ENCODE measurements around the gene RPL27. TPM values are rescaled to one million over a fixed set of nuclear protein-coding genes. Genes with fewer than 3 reads are reported as not detected.

Gene RPL27
- total RNA-seq, 2 donors from 2014 or later, result 406 to 507 TPM

DNA sequence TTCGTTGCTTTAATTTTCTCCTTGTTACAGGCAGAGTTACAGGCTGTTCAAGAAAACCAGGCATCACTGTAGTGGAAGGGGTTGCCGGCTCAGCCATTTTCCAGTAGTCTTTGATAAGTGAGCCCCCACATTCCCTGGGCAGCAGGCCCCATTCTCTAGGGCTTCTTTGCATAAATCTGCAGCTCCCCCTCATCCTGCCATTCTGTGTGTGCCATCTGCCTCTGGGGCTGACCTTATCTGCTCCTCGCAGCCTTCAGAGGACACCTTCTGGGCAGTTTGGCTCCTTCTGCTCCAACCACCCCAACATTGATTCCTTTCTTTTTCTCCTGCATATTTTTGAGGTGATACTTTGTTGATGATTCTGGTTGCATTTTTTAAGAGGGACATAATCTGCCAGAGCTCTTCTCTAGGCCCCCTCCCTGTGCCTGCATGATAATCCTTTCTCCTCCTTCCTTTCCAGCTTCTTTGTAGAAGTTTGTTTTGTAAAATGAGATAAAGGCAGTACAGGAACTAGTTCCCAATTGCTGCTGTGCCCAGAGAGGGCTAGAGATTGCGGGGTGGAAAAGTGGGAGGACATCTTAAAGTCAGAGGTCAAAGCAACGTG lies 43.9 kb downstream of the RPL27 start:
- no peaks in the 10 kb centered on the region for H3K4me1 ChIP-seq
- H3K36me3 ChIP-seq (replicated peaks in 1 of 2; ENCODE audit: insufficient read depth in 1 of 2, low read depth in 2 of 2), result no peaks in the 10 kb centered on the region
- no peak overlapping the region for H3K4me3 ChIP-seq
- ATAC-seq (no peak), DNase-seq (no peak)
- no peaks in the 10 kb centered on the region for H3K27me3 ChIP-seq
- H3K27ac ChIP-seq, result no peak overlapping the region
- intact Hi-C loops (cut with DNase I), result no loop called here
- WGBS, 2 donors, result 83 to 86% methylated on average over 5 of the region's 5 CpGs
- no peaks in the 10 kb centered on the region for H3K9me3 ChIP-seq
- TF ChIP-seq, protein P1, sequence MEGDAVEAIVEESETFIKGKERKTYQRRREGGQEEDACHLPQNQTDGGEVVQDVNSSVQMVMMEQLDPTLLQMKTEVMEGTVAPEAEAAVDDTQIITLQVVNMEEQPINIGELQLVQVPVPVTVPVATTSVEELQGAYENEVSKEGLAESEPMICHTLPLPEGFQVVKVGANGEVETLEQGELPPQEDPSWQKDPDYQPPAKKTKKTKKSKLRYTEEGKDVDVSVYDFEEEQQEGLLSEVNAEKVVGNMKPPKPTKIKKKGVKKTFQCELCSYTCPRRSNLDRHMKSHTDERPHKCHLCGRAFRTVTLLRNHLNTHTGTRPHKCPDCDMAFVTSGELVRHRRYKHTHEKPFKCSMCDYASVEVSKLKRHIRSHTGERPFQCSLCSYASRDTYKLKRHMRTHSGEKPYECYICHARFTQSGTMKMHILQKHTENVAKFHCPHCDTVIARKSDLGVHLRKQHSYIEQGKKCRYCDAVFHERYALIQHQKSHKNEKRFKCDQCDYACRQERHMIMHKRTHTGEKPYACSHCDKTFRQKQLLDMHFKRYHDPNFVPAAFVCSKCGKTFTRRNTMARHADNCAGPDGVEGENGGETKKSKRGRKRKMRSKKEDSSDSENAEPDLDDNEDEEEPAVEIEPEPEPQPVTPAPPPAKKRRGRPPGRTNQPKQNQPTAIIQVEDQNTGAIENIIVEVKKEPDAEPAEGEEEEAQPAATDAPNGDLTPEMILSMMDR (IDR thresholded peaks at IDR 0.05), result no peak
- no peak for TF ChIP-seq POLR2A (IDR thresholded peaks at IDR 0.05)

DNA sequence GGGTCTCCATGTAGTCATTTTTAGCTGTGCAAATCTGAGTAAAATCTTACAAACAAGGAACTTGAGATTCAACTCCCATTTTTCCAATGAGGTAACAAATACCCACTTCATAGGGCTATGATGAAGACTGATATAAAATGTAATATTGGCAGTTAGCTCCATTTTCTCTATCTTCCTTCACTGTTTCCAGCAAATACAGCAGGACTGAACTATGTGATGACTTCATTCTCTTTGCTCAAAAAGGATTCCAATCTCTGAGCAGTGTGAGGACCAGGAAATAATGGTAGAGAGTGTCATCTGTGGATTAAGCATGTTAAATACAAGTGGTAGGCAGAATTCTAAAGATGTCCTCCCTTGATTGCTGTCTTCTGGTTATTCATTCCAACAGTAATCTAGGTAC lies 45.1 kb downstream of the RPL27 start:
- intact Hi-C loops (cut with DNase I), result no loop called here
- no peaks in the 10 kb centered on the region for H3K36me3 ChIP-seq (replicated peaks in 1 of 2; ENCODE audit: insufficient read depth in 1 of 2, low read depth in 2 of 2)
- ATAC-seq, result no peak
- no peaks in the 10 kb centered on the region for H3K4me1 ChIP-seq
- TF ChIP-seq POLR2A (IDR thresholded peaks at IDR 0.05), result no peak
- TF ChIP-seq, protein P1 (IDR thresholded peaks at IDR 0.05), result no peak
- H3K27me3 ChIP-seq, result no peaks in the 10 kb centered on the region
- no peak overlapping the region for H3K4me3 ChIP-seq
- no peak for DNase-seq
- no peaks in the 10 kb centered on the region for H3K9me3 ChIP-seq
- no peak overlapping the region for H3K27ac ChIP-seq

DNA sequence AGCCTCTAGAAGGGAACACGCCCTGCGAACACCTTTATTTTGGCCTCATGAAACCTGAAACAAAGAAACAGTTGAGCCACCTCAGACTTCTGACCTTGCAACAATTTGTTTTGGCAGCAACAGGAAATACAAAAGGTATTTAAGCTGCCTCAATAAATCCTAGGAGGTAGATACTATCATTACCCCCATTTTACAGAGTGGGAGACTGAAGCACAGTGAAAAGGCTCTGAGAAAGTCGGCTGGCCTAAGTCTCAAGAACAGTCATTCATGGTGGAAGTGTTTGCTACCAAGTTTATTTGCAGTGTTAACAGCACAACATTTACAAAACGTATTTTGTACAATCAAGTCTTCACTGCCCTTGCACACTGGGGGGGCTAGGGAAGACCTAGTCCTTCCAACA lies 45.8 kb downstream of the RPL27 start:
- intact Hi-C loops (cut with DNase I), result no loop called here

DNA sequence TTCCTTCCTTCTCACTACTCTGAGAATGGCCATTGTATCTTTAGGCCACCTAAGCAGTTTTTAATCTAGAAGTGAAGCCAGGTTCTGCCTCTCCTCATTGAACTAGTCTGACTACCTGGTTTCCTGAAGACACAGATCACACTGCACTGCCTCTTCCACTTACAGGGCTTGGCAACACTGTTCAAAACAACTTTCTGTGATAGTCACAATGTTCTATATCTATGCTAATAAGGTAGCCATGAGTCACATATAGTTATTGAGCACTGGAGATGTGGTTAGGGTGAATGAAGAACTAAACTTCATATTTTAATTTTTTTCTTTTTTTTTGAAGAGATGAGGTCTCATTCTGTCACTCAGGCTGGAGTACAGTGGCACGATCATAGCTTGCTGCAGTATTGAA lies 53.8 kb downstream of the RPL27 start:
- no peak for ATAC-seq
- Histone ChIP-seq H3K9me3 (no peaks in the 10 kb centered on the region), H3K4me1 (no peaks in the 10 kb centered on the region), H3K27ac (no peak overlapping the region), H3K36me3 (replicated peaks in 1 of 2; ENCODE audit: insufficient read depth in 1 of 2, low read depth in 2 of 2) (no peaks in the 10 kb centered on the region), H3K4me3 (no peak overlapping the region), H3K27me3 (no peaks in the 10 kb centered on the region)
- intact Hi-C loops (cut with DNase I), result no loop called here
- no peak for DNase-seq
- 94 to 100% methylated on average over 1 of the region's 1 CpG for WGBS, 2 donors
- no peak for TF ChIP-seq POLR2A (IDR thresholded peaks at IDR 0.05)
- TF ChIP-seq, protein P1 (IDR thresholded peaks at IDR 0.05), result no peak

More for the DNA sequence above, 45.8 kb downstream of the RPL27 start:
- no peak overlapping the region for H3K27ac ChIP-seq
- no peak overlapping the region for H3K4me3 ChIP-seq
- ATAC-seq, result no peak
- no peaks in the 10 kb centered on the region for H3K36me3 ChIP-seq (replicated peaks in 1 of 2; ENCODE audit: insufficient read depth in 1 of 2, low read depth in 2 of 2)
- no peaks in the 10 kb centered on the region for H3K4me1 ChIP-seq
- TF ChIP-seq, protein P1 (IDR thresholded peaks at IDR 0.05), result no peak
- no peak for TF ChIP-seq POLR2A (IDR thresholded peaks at IDR 0.05)
- H3K9me3 ChIP-seq, result no peaks in the 10 kb centered on the region
- no peak for DNase-seq
- H3K27me3 ChIP-seq, result no peaks in the 10 kb centered on the region
- WGBS, 2 donors, result 83 to 88% methylated on average over 4 of the region's 4 CpGs

Small RNAs within 50 kb of the gene (small RNA-seq; reads per million reads assigned to genes)
- gene AARSD1, result not detected

Other genes starting within 250 kb of the RPL27 start
- 1 to 10 TPM; 3.1 to 7.6 TPM for gene RAMP2, start 237.2 kb upstream of the RPL27 start, total RNA-seq
- 10 to 100 TPM; 17.8 to 23.9 TPM for gene VPS25, start 225.0 kb upstream of the RPL27 start, total RNA-seq
- gene WNK4, start 217.8 kb upstream of the RPL27 start, total RNA-seq, result under 1 TPM in 1 of 2 donors, not detected in 1; 0.26 TPM
- gene COA3, start 199.7 kb upstream of the RPL27 start, total RNA-seq, result 10 to 100 TPM; 69.2 to 72.4 TPM
- gene CNTD1, start 199.6 kb upstream of the RPL27 start, total RNA-seq, result not detected
- gene BECN1, start 174.1 kb upstream of the RPL27 start, total RNA-seq, result 10 to 100 TPM; 50.4 to 65.1 TPM
- gene PSME3, start 165.0 kb upstream of the RPL27 start, total RNA-seq, result 10 to 100 TPM; 41.2 to 51.6 TPM
- gene AOC2, start 153.8 kb upstream of the RPL27 start, total RNA-seq, result 1 to 10 TPM; 1.0 to 3.0 TPM
- gene AOC3, start 147.2 kb upstream of the RPL27 start, total RNA-seq, result 10 to 100 TPM in 1 of 2 donors, 1 to 10 TPM in 1; 6.5 to 55.7 TPM
- gene G6PC1, start 97.6 kb upstream of the RPL27 start, total RNA-seq, result 1 to 10 TPM in 1 of 2 donors, not detected in 1; 2.6 TPM
- 10 to 100 TPM; 44.5 to 51.9 TPM for gene AARSD1, start 34.0 kb upstream of the RPL27 start, total RNA-seq
- gene PTGES3L, start 18.3 kb upstream of the RPL27 start, total RNA-seq, result under 1 TPM in 1 of 2 donors, not detected in 1; 0.52 TPM
- gene RUNDC1, start 17.9 kb upstream of the RPL27 start, total RNA-seq, result 10 to 100 TPM; 17.1 to 37.6 TPM
- 10 to 100 TPM; 16.2 to 19.5 TPM for gene IFI35, start 8.4 kb downstream of the RPL27 start, total RNA-seq
- gene VAT1, start 24.0 kb downstream of the RPL27 start, total RNA-seq, result 100 to 1,000 TPM in 1 of 2 donors, 10 to 100 TPM in 1; 83.7 to 101 TPM
- under 1 TPM; 0.33 to 0.52 TPM for gene RND2, start 26.8 kb downstream of the RPL27 start, total RNA-seq
- gene BRCA1, start 126.9 kb downstream of the RPL27 start, total RNA-seq, result 1 to 10 TPM; 2.6 to 7.6 TPM
- 10 to 100 TPM; 16.2 to 41.0 TPM for gene NBR1, start 172.8 kb downstream of the RPL27 start, total RNA-seq
- gene TMEM106A, start 213.5 kb downstream of the RPL27 start, total RNA-seq, result 1 to 10 TPM; 4.9 to 6.9 TPM
- gene CCDC200, start 230.2 kb downstream of the RPL27 start, total RNA-seq, result not detected
- gene RNU2-1, start 235.6 kb downstream of the RPL27 start, total RNA-seq, result not detected